Trophoblast cell (in vitro differentiated cells and primary cell): ENCODE data around the gene NCOA7.

Experiments
- DNase-seq, 2 donors: peaks; one replicate each; pipeline ENCODE4 v3.0.0-alpha.2; 2016
- H2AFZ ChIP-seq: 2 replicates; pipeline ENCODE4 v1.6.1; 2013; ENCODE audit warnings: low read length, moderate library complexity, mild to moderate bottlenecking; ENCODE audit not compliant: insufficient read depth, poor library complexity
- H2AK5ac ChIP-seq: 2 replicates; pipeline ENCODE4 v1.6.1; 2013; ENCODE audit warnings: mild to moderate bottlenecking, low read length
- H2BK120ac ChIP-seq: 2 replicates; pipeline ENCODE4 v1.6.1; 2013; ENCODE audit warnings: low read length, mild to moderate bottlenecking, moderate library complexity; ENCODE audit not compliant: insufficient read depth, poor library complexity
- H2BK12ac ChIP-seq: 2 replicates; pipeline ENCODE4 v1.6.1; 2013; ENCODE audit warnings: mild to moderate bottlenecking, low read length, moderate library complexity
- H2BK5ac ChIP-seq: 2 replicates; pipeline ENCODE4 v1.6.1; 2013; ENCODE audit warnings: low read length, low read depth, moderate library complexity, mild to moderate bottlenecking; ENCODE audit not compliant: poor library complexity
- H3K14ac ChIP-seq: 2 replicates; pipeline ENCODE4 v1.6.1; 2013; ENCODE audit warnings: mild to moderate bottlenecking, low read length
- H3K18ac ChIP-seq: 2 replicates; pipeline ENCODE4 v1.6.1; 2013; ENCODE audit warnings: mild to moderate bottlenecking, low read length
- H3K23ac ChIP-seq: 2 replicates; pipeline ENCODE4 v1.6.1; 2013; ENCODE audit warnings: low read length
- H3K27ac ChIP-seq: 2 replicates; pipeline ENCODE4 v1.5.1; 2013; ENCODE audit warnings: low read depth, mild to moderate bottlenecking, inconsistent platforms, low read length, moderate library complexity
- H3K27me3 ChIP-seq: 2 replicates; pipeline ENCODE4 v1.6.1; 2013; ENCODE audit warnings: inconsistent platforms, mild to moderate bottlenecking, low read length, moderate library complexity; ENCODE audit not compliant: insufficient read depth
- H3K36me3 ChIP-seq, 2 experiments: 1 replicate in 1 of 2; 2 replicates in 1 of 2; pipeline ENCODE4 v1.6.1; 2013; ENCODE audit warnings: low read length in 2 of 2, mild to moderate bottlenecking in 2 of 2, moderate library complexity in 1 of 2; ENCODE audit not compliant: insufficient read depth in 2 of 2, control insufficient read depth in 1 of 2
- H3K4ac ChIP-seq: 2 replicates; pipeline ENCODE4 v1.6.1; 2013; ENCODE audit warnings: low read depth, mild to moderate bottlenecking, low read length, moderate library complexity
- H3K4me1 ChIP-seq, 2 experiments: 1 replicate in 1 of 2; 2 replicates in 1 of 2; pipeline ENCODE4 v1.6.1; 2013; ENCODE audit warnings: low read length in 2 of 2, mild to moderate bottlenecking in 2 of 2, moderate library complexity in 1 of 2; ENCODE audit not compliant: insufficient read depth in 2 of 2, control insufficient read depth in 1 of 2
- H3K4me2 ChIP-seq: 2 replicates; pipeline ENCODE4 v1.6.1; 2013; ENCODE audit warnings: inconsistent platforms, mild to moderate bottlenecking, low read length, moderate library complexity
- H3K4me3 ChIP-seq: 2 replicates; pipeline ENCODE4 v1.5.1; 2013; ENCODE audit warnings: mild to moderate bottlenecking, low read depth, low read length, inconsistent platforms
- H3K79me1 ChIP-seq: one replicate; pipeline ENCODE4 v1.6.1; 2013; ENCODE audit warnings: low read length
- H3K79me2 ChIP-seq: 2 replicates; pipeline ENCODE4 v1.6.1; 2013; ENCODE audit warnings: low read length, mild to moderate bottlenecking; ENCODE audit not compliant: control insufficient read depth, insufficient read depth, poor library complexity
- H3K9ac ChIP-seq: 2 replicates; pipeline ENCODE4 v1.6.1; 2013; ENCODE audit warnings: mild to moderate bottlenecking, low read length
- H3K9me3 ChIP-seq: 2 replicates; pipeline ENCODE4 v1.6.1; 2013; ENCODE audit warnings: low read depth, mild to moderate bottlenecking, control low read depth, inconsistent platforms, low read length; ENCODE audit not compliant: insufficient read depth
- H4K12ac ChIP-seq: 2 replicates; pipeline ENCODE4 v1.6.1; 2013; ENCODE audit warnings: low read depth, mild to moderate bottlenecking, low read length, moderate library complexity
- H4K8ac ChIP-seq: 2 replicates; pipeline ENCODE4 v1.6.1; 2013; ENCODE audit warnings: low read depth, mild to moderate bottlenecking, low read length, moderate library complexity
- H4K91ac ChIP-seq: one replicate; pipeline ENCODE4 v1.6.1; 2013; ENCODE audit warnings: low read depth, mild to moderate bottlenecking, low read length, moderate library complexity
- WGBS: extraction: QIAGEN DNeasy Blood & Tissue Kit; methylation state at CpG from one replicate; pipeline ENCODE4 v1.1.7; 2013; ENCODE audit warnings: missing lambda C conversion rate; ENCODE audit not compliant: insufficient read length, insufficient coverage; ENCODE audit errors: extremely low coverage; 5-methylcytosine and 5-hydroxymethylcytosine counted together

NCOA7 gene

GRCh38 chr6:125808591-125808990, 17.8 kb downstream of the NCOA7 start:
- H3K23ac ChIP-seq = no peak overlapping the region
- no peak overlapping the region for H3K18ac ChIP-seq
- H4K8ac ChIP-seq = no peak overlapping the region
- H3K27me3 ChIP-seq = no peaks in the 10 kb centered on the region
- DNase-seq = no peak
- H3K4me1 ChIP-seq = peaks cover 6 to 10% of the 10 kb centered on the region in 2 experiments
- H3K9me3 ChIP-seq = no peaks in the 10 kb centered on the region
- H2BK5ac ChIP-seq = no peak overlapping the region
- no peak overlapping the region for H3K9ac ChIP-seq
- no peak overlapping the region for H3K14ac ChIP-seq
- H3K27ac ChIP-seq = no peak overlapping the region
- H3K4me3 ChIP-seq = no peak overlapping the region
- H3K79me2 ChIP-seq = no peaks in the 10 kb centered on the region
- H3K4ac ChIP-seq = no peak overlapping the region
- H3K36me3 ChIP-seq = no peaks in the 10 kb centered on the region
- H4K12ac ChIP-seq = no peak overlapping the region
- H2BK12ac ChIP-seq = no peak overlapping the region
- no peak overlapping the region for H2BK120ac ChIP-seq
- H2AK5ac ChIP-seq = no peak overlapping the region
- H3K4me2 ChIP-seq = no peak overlapping the region
- no peaks in the 10 kb centered on the region for H3K79me1 ChIP-seq
- H2AFZ ChIP-seq = no peak overlapping the region
- H4K91ac ChIP-seq = no peak overlapping the region

GRCh38 chr6:125809570-125810170, 18.9 kb downstream of the NCOA7 start:
- H2BK12ac ChIP-seq = no peak overlapping the region
- H3K18ac ChIP-seq = no peak overlapping the region
- H2BK5ac ChIP-seq = no peak overlapping the region
- no CpG with 5 or more reads among the region's 3 CpGs for WGBS
- no peak overlapping the region for H3K9ac ChIP-seq
- H3K14ac ChIP-seq = no peak overlapping the region
- no peak overlapping the region for H2BK120ac ChIP-seq
- H3K36me3 ChIP-seq = no peaks in the 10 kb centered on the region
- H3K4me3 ChIP-seq = no peak overlapping the region
- no peak overlapping the region for H4K12ac ChIP-seq
- H3K23ac ChIP-seq = no peak overlapping the region
- no peaks in the 10 kb centered on the region for H3K27me3 ChIP-seq
- H3K9me3 ChIP-seq = no peaks in the 10 kb centered on the region
- DNase-seq = no peak
- H3K4ac ChIP-seq = no peak overlapping the region
- no peak overlapping the region for H2AK5ac ChIP-seq
- peaks cover 6 to 10% of the 10 kb centered on the region in 2 experiments for H3K4me1 ChIP-seq
- no peak overlapping the region for H2AFZ ChIP-seq
- no peaks in the 10 kb centered on the region for H3K79me1 ChIP-seq
- no peak overlapping the region for H4K8ac ChIP-seq
- no peaks in the 10 kb centered on the region for H3K79me2 ChIP-seq
- no peak overlapping the region for H3K4me2 ChIP-seq
- H3K27ac ChIP-seq = no peak overlapping the region
- no peak overlapping the region for H4K91ac ChIP-seq

GRCh38 chr6:125810445-125810844, 19.7 kb downstream of the NCOA7 start:
- Histone ChIP-seq H3K4ac (no peak overlapping the region), H3K79me2 (no peaks in the 10 kb centered on the region), H3K9ac (no peak overlapping the region), H4K91ac (no peak overlapping the region), H2BK5ac (no peak overlapping the region), H3K14ac (no peak overlapping the region), H2AK5ac (no peak overlapping the region), H4K8ac (no peak overlapping the region), H2BK120ac (no peak overlapping the region), H3K27ac (no peak overlapping the region), H4K12ac (no peak overlapping the region), H3K9me3 (no peaks in the 10 kb centered on the region), H2BK12ac (no peak overlapping the region), H2AFZ (no peak overlapping the region), H3K4me1 (peaks cover 4 to 10% of the 10 kb centered on the region in 2 experiments), H3K4me2 (no peak overlapping the region), H3K79me1 (no peaks in the 10 kb centered on the region), H3K18ac (no peak overlapping the region), H3K27me3 (no peaks in the 10 kb centered on the region), H3K36me3 (no peaks in the 10 kb centered on the region), H3K23ac (no peak overlapping the region), H3K4me3 (no peak overlapping the region)
- WGBS = no CpG with 5 or more reads among the region's 1 CpG
- no peak for DNase-seq

GRCh38 chr6:125811259-125811658, 20.5 kb downstream of the NCOA7 start:
- H2BK12ac ChIP-seq = no peak overlapping the region
- H4K8ac ChIP-seq = no peak overlapping the region
- H2AK5ac ChIP-seq = no peak overlapping the region
- H3K9me3 ChIP-seq = no peaks in the 10 kb centered on the region
- no peak overlapping the region for H2AFZ ChIP-seq
- H3K79me2 ChIP-seq = no peaks in the 10 kb centered on the region
- no peak overlapping the region for H3K4me2 ChIP-seq
- H3K27ac ChIP-seq = no peak overlapping the region
- H4K12ac ChIP-seq = no peak overlapping the region
- no peak overlapping the region for H3K14ac ChIP-seq
- H3K9ac ChIP-seq = no peak overlapping the region
- H3K4ac ChIP-seq = no peak overlapping the region
- peaks cover 4 to 10% of the 10 kb centered on the region in 2 experiments for H3K4me1 ChIP-seq
- no peak overlapping the region for H2BK120ac ChIP-seq
- no peaks in the 10 kb centered on the region for H3K36me3 ChIP-seq
- no CpG with 5 or more reads among the region's 5 CpGs for WGBS
- H3K27me3 ChIP-seq = no peaks in the 10 kb centered on the region
- H3K23ac ChIP-seq = no peak overlapping the region
- no peaks in the 10 kb centered on the region for H3K79me1 ChIP-seq
- H4K91ac ChIP-seq = no peak overlapping the region
- no peak overlapping the region for H3K4me3 ChIP-seq
- DNase-seq = no peak
- H2BK5ac ChIP-seq = no peak overlapping the region
- no peak overlapping the region for H3K18ac ChIP-seq
